ENCODE data around the gene DMRTA2. TPM values are rescaled to one million over a fixed set of nuclear protein-coding genes. Genes with fewer than 3 reads are reported as not detected.

Gene DMRTA2
- total RNA-seq, 6 experiments from 2014 or later, result 0.05 to 0.08 TPM; not detected in 4

DNA sequence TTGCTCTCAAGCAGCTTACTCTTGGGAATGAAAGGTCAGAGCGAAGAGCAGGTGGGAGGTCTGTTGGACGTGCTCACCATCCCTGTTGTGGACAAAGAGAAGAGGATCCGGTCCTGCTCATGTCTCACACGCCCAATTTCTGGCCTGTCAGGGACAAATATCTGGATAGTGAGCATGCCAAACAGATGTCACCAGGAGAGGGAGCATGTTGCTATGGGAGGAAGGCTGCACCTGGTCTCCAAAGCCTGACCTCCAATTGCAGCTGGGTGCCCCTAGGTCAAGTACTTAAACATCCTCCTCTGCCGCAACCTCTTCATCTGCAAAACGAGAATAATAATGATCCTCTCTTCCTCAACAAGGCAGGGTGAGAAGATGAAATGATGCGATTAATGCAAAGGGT lies 53.4 kb downstream of the DMRTA2 start:
- no peak for DNase-seq
- no peaks in the 10 kb centered on the region for H3K36me3 Mint-ChIP-seq (ENCODE audit: low read depth)
- H3K9me3 Mint-ChIP-seq, result no peaks in the 10 kb centered on the region
- no peak overlapping the region for H3K4me3 Mint-ChIP-seq
- H3K4me1 Mint-ChIP-seq (ENCODE audit: low read depth), result peaks cover 14% of the 10 kb centered on the region
- no peak overlapping the region for H3K27ac Mint-ChIP-seq
- TF ChIP-seq, protein P1, sequence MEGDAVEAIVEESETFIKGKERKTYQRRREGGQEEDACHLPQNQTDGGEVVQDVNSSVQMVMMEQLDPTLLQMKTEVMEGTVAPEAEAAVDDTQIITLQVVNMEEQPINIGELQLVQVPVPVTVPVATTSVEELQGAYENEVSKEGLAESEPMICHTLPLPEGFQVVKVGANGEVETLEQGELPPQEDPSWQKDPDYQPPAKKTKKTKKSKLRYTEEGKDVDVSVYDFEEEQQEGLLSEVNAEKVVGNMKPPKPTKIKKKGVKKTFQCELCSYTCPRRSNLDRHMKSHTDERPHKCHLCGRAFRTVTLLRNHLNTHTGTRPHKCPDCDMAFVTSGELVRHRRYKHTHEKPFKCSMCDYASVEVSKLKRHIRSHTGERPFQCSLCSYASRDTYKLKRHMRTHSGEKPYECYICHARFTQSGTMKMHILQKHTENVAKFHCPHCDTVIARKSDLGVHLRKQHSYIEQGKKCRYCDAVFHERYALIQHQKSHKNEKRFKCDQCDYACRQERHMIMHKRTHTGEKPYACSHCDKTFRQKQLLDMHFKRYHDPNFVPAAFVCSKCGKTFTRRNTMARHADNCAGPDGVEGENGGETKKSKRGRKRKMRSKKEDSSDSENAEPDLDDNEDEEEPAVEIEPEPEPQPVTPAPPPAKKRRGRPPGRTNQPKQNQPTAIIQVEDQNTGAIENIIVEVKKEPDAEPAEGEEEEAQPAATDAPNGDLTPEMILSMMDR (IDR thresholded peaks at IDR 0.05), result peak; percentile 64
- peaks cover 19% of the 10 kb centered on the region for H3K27me3 Mint-ChIP-seq (ENCODE audit: insufficient read depth)

DNA sequence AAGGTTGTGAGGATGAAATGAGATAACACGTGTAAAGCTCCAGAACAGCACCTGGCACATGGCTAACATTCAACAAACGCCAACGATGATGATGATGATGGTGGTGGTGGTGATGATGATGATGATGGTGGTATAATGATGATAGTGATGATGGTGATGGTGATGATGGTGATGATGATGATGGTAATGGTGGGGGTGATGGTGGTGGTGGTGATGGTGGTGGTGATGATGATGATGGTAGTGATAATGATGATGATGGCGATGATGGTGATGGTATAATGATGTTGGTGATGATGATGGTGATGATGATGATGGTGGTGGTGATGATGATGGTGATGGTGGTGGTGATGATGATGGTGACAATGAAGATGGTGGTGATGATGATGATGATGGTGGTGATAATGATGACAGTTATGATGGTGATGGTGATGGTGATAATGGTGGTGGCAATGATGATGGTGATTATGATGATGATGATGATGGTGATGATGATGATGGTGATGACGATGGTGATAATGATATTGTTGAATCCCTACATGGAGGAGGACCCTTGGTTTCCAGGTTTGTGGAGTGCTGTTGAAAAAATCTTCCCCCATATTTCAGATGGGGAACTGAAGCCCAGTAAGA lies 54.1 kb downstream of the DMRTA2 start:
- DNase-seq, result no peak
- TF ChIP-seq, protein P1 (IDR thresholded peaks at IDR 0.05), result no peak
- no peaks in the 10 kb centered on the region for H3K9me3 Mint-ChIP-seq
- H3K4me3 Mint-ChIP-seq, result no peak overlapping the region
- peaks cover 14% of the 10 kb centered on the region for H3K4me1 Mint-ChIP-seq (ENCODE audit: low read depth)
- peaks cover 21% of the 10 kb centered on the region for H3K27me3 Mint-ChIP-seq (ENCODE audit: insufficient read depth)
- no peaks in the 10 kb centered on the region for H3K36me3 Mint-ChIP-seq (ENCODE audit: low read depth)
- H3K27ac Mint-ChIP-seq, result no peak overlapping the region

DNA sequence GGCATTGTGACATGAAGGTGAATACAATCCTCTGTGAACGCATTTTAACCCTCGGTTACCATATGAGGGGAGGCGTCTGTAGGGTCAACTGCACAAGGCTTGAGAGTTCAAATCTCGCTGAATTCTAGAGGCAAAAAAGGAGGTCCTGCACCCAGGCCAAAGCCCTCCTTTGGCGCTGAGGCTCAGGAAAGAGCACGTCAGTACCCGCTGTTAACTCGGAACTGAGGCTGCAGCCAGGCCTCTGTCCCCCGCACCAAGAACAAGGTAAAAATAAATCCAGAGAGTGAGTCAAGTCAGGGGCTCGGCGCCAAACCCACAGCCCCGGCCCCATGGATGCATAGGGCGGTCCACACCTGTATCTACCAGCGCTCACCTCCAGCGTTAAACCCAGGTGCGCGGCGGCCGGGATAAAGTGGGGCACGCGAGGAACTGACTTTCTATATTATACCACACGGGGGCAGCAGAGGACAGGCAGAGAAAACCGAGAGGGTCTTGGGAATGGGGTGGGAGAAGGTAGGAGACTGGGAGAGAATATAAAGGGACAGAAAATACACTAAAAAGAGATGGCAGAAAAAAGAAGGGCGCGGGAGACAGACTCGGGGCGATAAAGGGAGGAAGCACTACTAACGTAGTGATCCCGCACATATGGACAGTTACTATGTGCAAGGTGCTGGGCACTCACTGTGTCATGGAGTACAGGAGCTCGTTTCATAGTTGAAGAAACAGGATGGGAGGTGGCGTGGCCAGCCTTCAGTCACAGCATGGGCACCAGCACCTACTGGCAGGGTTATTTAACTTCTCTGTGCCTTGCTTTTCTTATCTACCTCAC lies 54.9 kb downstream of the DMRTA2 start:
- Mint-ChIP-seq H3K4me1 (ENCODE audit: low read depth) (peaks cover 14% of the 10 kb centered on the region), H3K9me3 (no peaks in the 10 kb centered on the region), H3K4me3 (peak overlapping the region; percentile 42), H3K36me3 (ENCODE audit: low read depth) (no peaks in the 10 kb centered on the region), H3K27me3 (ENCODE audit: insufficient read depth) (peaks cover 22% of the 10 kb centered on the region), H3K27ac (no peak overlapping the region)
- TF ChIP-seq, protein P1 (IDR thresholded peaks at IDR 0.05), result peak; percentile 95
- no peak for DNase-seq

Measured in HFFc6 (cell line).